GM10248 (cell line): Measurements from ENCODE around the gene PAX7.

Experiments used
- CTCF ChIA-PET: fragments of 300-600 bp; sonication (Branson Sonifier 250); formaldehyde crosslinking; extraction: SDS; loops from one replicate; lab custom pipeline; 2021; ENCODE audit warnings: antibody characterized with exemption; lab: Yijun Ruan, JAX
- POLR2A ChIA-PET: fragments of 350-650 bp; sonication (Branson Sonifier 250); formaldehyde crosslinking; extraction: SDS; loops from one replicate; lab custom pipeline; 2020; ENCODE audit warnings: antibody characterized with exemption; lab: Yijun Ruan, JAX
- DNase-seq: peaks from one replicate; pipeline ENCODE4 v3.0.0; 2012; ENCODE audit errors: extremely low spot score
- CTCF ChIP-seq: IDR thresholded peaks from 2 replicates; pipeline ENCODE4 v1.5.1; 2012; ENCODE audit warnings: mild to moderate bottlenecking, low read depth; ENCODE audit errors: extremely low read depth, missing control alignments, control extremely low read depth

PAX7 gene

GRCh38 chr1:18723206-18723605 lies 92.6 kb downstream of the PAX7 start:
- no peak for TF ChIP-seq CTCF
- DNase-seq, result no peak
- ChIA-PET POLR2A (no interaction called here), CTCF (no interaction called here)

- ChIA-PET CTCF (no interaction called here), POLR2A (no interaction called here)
- no peak for TF ChIP-seq CTCF
Observed at GRCh38 chr1:18723701-18724411, 93.2 kb downstream of the PAX7 start.

GRCh38 chr1:18724801-18725200 lies 94.2 kb downstream of the PAX7 start:
- ChIA-PET POLR2A (no interaction called here), CTCF (no interaction called here)
- TF ChIP-seq CTCF, result no peak
- DNase-seq, result no peak

More at GRCh38 chr1:18723701-18724411, 93.2 kb downstream of the PAX7 start:
- no peak for DNase-seq

GRCh38 chr1:18725231-18725895 lies 94.7 kb downstream of the PAX7 start:
- ChIA-PET POLR2A (no interaction called here), CTCF (no interaction called here)
- no peak for DNase-seq
- no peak for TF ChIP-seq CTCF

- DNase-seq, result no peak
- no peak for TF ChIP-seq CTCF
- ChIA-PET POLR2A (no interaction called here), CTCF (no interaction called here)
Observed at GRCh38 chr1:18726368-18726767, 95.7 kb downstream of the PAX7 start.

- CTCF ChIA-PET, result no interaction called here
- TF ChIP-seq CTCF, result no peak
- no peak for DNase-seq
- POLR2A ChIA-PET, result no interaction called here
Observed at GRCh38 chr1:18727956-18728355, 97.3 kb downstream of the PAX7 start.
